Measurements from ENCODE around the gene POTEB3.
"Not testable (repeated sequence)": the region's sequence is repeated elsewhere in the genome, so short reads cannot be mapped to it uniquely, and the experiment has no call there.

The POTEB3 gene

DNA sequence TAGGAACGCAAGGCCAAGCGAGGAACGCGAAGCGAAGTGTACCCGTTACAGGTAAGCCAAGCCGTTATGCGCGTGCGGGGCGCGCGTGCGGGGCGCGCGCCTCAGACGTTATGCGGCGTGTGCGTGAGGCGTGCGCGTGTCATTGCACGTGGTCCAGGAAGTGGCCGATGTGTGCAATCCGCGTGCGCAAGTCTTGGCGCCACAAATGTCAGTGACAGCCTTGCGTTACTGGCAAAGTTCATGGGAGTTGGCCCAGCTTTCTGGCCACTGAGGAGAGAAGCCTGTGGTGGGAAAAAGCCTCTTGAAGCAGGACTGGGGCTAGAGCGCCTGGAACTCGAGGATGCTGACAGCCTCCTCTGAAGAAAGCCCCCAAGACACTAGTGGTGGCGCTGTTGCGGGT lies at the start of gene POTEB3:
TSS of gene POTEB3 (minus strand) at position 101 of the 400 bp plus-strand sequence. CDS start 488 bp downstream, outside the sequence.
- H3F3A ChIP-seq (ENCODE audit: control insufficient read depth, insufficient read depth); H3K27me3 ChIP-seq (ENCODE audit: control insufficient read depth, low read length); H3K4me3 ChIP-seq (ENCODE audit: low read length); H3K79me2 ChIP-seq (ENCODE audit: control insufficient read depth, low read length); H4K20me1 ChIP-seq (ENCODE audit: control insufficient read depth, insufficient read depth, low read depth, low read length); H3K9me2 ChIP-seq (replicated peaks; ENCODE audit: control insufficient read depth, low read length); H3K4me2 ChIP-seq (ENCODE audit: low read length); H3K27ac ChIP-seq (ENCODE audit: low read depth, low read length); H3K4me1 ChIP-seq (ENCODE audit: control insufficient read depth, low read length); H3K36me3 ChIP-seq (ENCODE audit: control insufficient read depth, low read length); H3K9me3 ChIP-seq (ENCODE audit: control insufficient read depth, insufficient read depth, low read length): not testable (repeated sequence)

DNA sequence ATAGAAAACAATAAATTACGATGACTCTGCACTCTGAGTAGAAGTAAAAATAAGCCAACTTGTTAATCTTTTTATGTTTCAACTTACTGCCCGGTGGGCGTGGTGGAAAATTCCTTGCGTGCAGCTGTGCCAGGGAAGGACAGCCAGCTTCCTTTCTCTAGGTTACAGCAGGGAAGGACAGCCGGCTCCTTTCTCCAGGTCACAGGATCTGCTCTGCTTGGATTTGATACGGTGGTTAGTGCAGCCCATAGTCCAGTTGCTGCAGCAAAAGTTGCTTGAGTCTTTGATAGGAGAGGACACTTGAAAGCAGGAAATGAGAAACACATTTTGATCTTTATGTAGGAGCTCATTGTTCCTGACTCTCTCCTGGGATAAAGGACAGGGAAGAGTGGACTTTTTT lies 13.4 kb upstream of the POTEB3 start:
- H3K79me2 ChIP-seq (ENCODE audit: control insufficient read depth, low read length); H3K27ac ChIP-seq (ENCODE audit: low read depth, low read length); H3K27me3 ChIP-seq (ENCODE audit: control insufficient read depth, low read length); H3K4me3 ChIP-seq (ENCODE audit: low read length); H3K36me3 ChIP-seq (ENCODE audit: control insufficient read depth, low read length); H3K4me1 ChIP-seq (ENCODE audit: control insufficient read depth, low read length); H3F3A ChIP-seq (ENCODE audit: control insufficient read depth, insufficient read depth); H4K20me1 ChIP-seq (ENCODE audit: control insufficient read depth, insufficient read depth, low read depth, low read length); H3K9me3 ChIP-seq (ENCODE audit: control insufficient read depth, insufficient read depth, low read length); H3K9me2 ChIP-seq (replicated peaks; ENCODE audit: control insufficient read depth, low read length); H3K4me2 ChIP-seq (ENCODE audit: low read length): not testable (repeated sequence)

DNA sequence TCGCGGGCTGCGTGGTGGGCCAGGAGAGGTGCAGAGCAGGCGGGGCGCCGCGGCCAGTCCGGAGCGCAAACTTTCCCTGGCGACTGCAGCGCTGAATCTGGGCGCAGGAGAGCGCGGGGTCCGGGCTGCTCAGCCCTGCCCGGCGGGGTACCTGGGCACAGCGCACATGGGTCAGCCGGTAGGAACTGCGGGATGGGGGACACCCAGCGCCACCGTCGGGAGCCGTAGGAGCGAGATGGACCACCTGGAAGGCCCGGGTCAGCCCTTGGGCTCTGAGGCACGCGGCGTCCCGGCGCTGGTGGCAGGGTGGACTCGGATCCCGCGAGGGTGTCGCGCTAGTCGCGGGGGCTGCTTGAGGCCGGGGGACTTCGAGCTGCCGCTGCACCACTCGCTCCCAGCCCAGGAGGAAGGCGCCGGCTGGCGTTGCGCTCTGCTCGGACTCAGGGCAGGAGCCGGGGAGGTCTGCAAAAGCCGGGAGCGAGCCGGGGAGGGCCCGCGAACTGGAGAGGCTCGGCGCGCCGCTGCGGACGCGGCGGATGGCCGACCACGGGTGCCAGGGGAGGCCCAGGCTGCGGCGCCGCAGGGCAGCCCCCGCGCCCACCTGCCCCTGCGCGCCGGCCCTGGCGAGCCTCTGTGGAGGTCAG lies 11.7 kb upstream of the POTEB3 start:
- H3K9me2 ChIP-seq (replicated peaks; ENCODE audit: control insufficient read depth, low read length) = not testable (repeated sequence)

DNA sequence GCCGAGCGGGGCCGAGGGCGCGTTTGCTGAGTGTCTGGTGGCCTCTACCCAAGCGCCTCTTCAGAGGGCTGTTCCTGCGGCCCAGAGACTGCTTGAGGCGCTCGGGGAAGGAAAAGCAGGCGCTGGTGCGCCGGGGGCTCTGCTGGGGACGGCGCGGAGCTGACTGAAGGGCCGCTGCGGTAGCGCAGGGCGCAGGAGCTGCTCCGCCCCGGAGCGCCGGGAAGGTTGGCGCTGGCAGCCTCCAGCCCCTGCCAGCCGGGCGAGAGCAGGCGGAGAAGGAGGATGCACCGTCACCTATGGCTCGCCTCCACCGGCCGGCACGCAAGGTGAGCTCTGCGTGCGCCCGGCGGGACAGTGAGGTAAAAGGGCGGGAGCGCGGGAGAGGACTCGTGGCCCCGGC lies 11.2 kb upstream of the POTEB3 start:
- H3K4me2 ChIP-seq (ENCODE audit: low read length); H3K9me3 ChIP-seq (ENCODE audit: control insufficient read depth, insufficient read depth, low read length); H3K4me3 ChIP-seq (ENCODE audit: low read length); H3K27me3 ChIP-seq (ENCODE audit: control insufficient read depth, low read length); H4K20me1 ChIP-seq (ENCODE audit: control insufficient read depth, insufficient read depth, low read depth, low read length); H3K36me3 ChIP-seq (ENCODE audit: control insufficient read depth, low read length); H3K79me2 ChIP-seq (ENCODE audit: control insufficient read depth, low read length); H3K4me1 ChIP-seq (ENCODE audit: control insufficient read depth, low read length); H3F3A ChIP-seq (ENCODE audit: control insufficient read depth, insufficient read depth); H3K9me2 ChIP-seq (replicated peaks; ENCODE audit: control insufficient read depth, low read length); H3K27ac ChIP-seq (ENCODE audit: low read depth, low read length): not testable (repeated sequence)

More for the DNA sequence above, 11.7 kb upstream of the POTEB3 start:
- H3F3A ChIP-seq (ENCODE audit: control insufficient read depth, insufficient read depth); H4K20me1 ChIP-seq (ENCODE audit: control insufficient read depth, insufficient read depth, low read depth, low read length); H3K79me2 ChIP-seq (ENCODE audit: control insufficient read depth, low read length); H3K36me3 ChIP-seq (ENCODE audit: control insufficient read depth, low read length); H3K9me3 ChIP-seq (ENCODE audit: control insufficient read depth, insufficient read depth, low read length); H3K27ac ChIP-seq (ENCODE audit: low read depth, low read length); H3K4me1 ChIP-seq (ENCODE audit: control insufficient read depth, low read length); H3K27me3 ChIP-seq (ENCODE audit: control insufficient read depth, low read length); H3K4me3 ChIP-seq (ENCODE audit: low read length); H3K4me2 ChIP-seq (ENCODE audit: low read length): not testable (repeated sequence)

DNA sequence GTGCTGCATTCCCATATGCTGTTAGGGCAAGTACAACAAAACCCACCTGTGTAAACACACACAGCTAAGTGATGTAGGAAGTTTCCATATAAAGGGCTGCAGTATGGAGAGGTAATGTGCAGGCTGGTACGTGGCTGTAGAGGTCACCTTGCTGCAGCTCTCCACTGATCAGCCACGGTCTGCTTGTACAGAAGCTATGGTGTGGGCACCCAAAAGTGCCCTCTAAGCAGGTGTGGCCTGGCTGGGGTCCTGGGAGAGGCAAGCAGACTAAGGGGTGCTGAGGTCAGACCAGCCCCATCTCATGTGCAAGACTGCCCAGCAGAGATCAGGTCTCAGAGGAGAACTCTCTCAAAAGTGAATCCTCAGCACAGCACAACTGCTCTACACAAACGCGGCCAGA lies 32.9 kb downstream of the POTEB3 start:
- H3K27me3 ChIP-seq (ENCODE audit: control insufficient read depth, low read length); H3K27ac ChIP-seq (ENCODE audit: low read depth, low read length); H3K4me2 ChIP-seq (ENCODE audit: low read length); H3F3A ChIP-seq (ENCODE audit: control insufficient read depth, insufficient read depth); H4K20me1 ChIP-seq (ENCODE audit: control insufficient read depth, insufficient read depth, low read depth, low read length); H3K36me3 ChIP-seq (ENCODE audit: control insufficient read depth, low read length); H3K4me3 ChIP-seq (ENCODE audit: low read length); H3K4me1 ChIP-seq (ENCODE audit: control insufficient read depth, low read length); H3K9me2 ChIP-seq (replicated peaks; ENCODE audit: control insufficient read depth, low read length); H3K9me3 ChIP-seq (ENCODE audit: control insufficient read depth, insufficient read depth, low read length); H3K79me2 ChIP-seq (ENCODE audit: control insufficient read depth, low read length): not testable (repeated sequence)

DNA sequence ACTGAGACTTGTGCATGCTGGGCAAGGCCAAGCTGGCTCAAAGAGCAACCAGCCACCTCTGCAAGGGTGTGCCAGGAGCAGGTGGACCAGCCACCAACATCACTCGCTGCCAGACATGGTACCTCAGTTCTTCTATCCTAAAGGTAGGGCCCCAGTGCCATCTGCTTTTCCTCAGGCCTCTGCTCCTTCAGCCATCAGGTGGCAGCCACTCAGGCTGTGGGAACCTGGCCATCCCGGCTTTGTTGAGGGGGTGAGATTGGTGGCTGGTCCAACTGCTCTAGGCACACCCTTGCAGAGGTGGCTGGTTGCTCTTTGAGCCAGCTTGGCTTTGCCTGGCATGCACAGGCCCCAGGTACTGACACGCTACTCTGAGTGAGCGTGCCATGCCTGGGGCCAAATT lies 38.8 kb downstream of the POTEB3 start:
- not testable (repeated sequence) for H3K9me2 ChIP-seq (replicated peaks; ENCODE audit: control insufficient read depth, low read length); H3K79me2 ChIP-seq (ENCODE audit: control insufficient read depth, low read length); H3F3A ChIP-seq (ENCODE audit: control insufficient read depth, insufficient read depth); H3K36me3 ChIP-seq (ENCODE audit: control insufficient read depth, low read length); H3K4me3 ChIP-seq (ENCODE audit: low read length); H4K20me1 ChIP-seq (ENCODE audit: control insufficient read depth, insufficient read depth, low read depth, low read length); H3K9me3 ChIP-seq (ENCODE audit: control insufficient read depth, insufficient read depth, low read length); H3K27me3 ChIP-seq (ENCODE audit: control insufficient read depth, low read length); H3K4me2 ChIP-seq (ENCODE audit: low read length); H3K27ac ChIP-seq (ENCODE audit: low read depth, low read length); H3K4me1 ChIP-seq (ENCODE audit: control insufficient read depth, low read length)

DNA sequence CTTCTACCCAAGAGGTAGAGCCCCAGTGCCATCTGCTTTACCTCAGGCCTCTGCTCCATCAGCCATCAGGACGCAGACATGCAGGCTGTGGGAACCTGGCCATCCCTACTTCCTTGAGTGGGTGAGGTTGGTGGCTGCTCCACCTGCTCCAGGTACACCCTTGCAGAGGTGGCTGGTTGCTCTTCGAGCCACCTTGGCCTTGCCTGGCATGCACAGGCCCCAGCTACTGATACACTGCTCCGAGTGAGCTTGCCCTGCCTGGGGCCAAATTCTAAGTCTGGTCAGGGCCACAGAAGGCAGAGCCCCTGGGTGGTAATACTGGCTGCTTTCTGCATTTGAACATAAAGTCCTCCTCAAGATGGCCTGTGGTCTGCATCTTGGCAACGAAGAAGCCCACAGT lies 41.2 kb downstream of the POTEB3 start:
- H4K20me1 ChIP-seq (ENCODE audit: control insufficient read depth, insufficient read depth, low read depth, low read length); H3K4me2 ChIP-seq (ENCODE audit: low read length); H3K4me1 ChIP-seq (ENCODE audit: control insufficient read depth, low read length); H3K4me3 ChIP-seq (ENCODE audit: low read length); H3K27ac ChIP-seq (ENCODE audit: low read depth, low read length); H3K9me3 ChIP-seq (ENCODE audit: control insufficient read depth, insufficient read depth, low read length); H3K79me2 ChIP-seq (ENCODE audit: control insufficient read depth, low read length); H3K27me3 ChIP-seq (ENCODE audit: control insufficient read depth, low read length); H3K9me2 ChIP-seq (replicated peaks; ENCODE audit: control insufficient read depth, low read length); H3F3A ChIP-seq (ENCODE audit: control insufficient read depth, insufficient read depth); H3K36me3 ChIP-seq (ENCODE audit: control insufficient read depth, low read length): not testable (repeated sequence)

DNA sequence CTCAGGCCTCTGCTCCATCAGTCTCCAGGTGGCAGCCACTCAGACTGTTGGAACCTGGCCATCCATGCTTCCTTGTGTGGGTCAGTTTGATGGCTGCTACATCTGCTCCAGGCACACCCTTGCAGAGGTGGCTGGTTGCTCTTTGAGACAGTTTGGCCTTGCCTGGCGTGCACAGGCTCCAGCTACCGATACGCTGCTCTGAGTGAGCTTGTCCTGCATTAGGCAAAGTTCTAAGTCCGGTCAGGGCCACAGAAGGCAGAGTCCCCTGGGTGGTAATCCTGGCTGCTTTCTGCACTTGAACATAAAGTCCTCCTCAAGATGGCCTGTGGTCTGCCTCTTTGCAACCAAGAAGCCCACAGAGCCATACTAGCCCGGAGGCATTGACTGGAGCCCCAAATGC lies 41.8 kb downstream of the POTEB3 start:
- not testable (repeated sequence) for H3F3A ChIP-seq (ENCODE audit: control insufficient read depth, insufficient read depth); H4K20me1 ChIP-seq (ENCODE audit: control insufficient read depth, insufficient read depth, low read depth, low read length); H3K27me3 ChIP-seq (ENCODE audit: control insufficient read depth, low read length); H3K79me2 ChIP-seq (ENCODE audit: control insufficient read depth, low read length); H3K4me2 ChIP-seq (ENCODE audit: low read length); H3K9me3 ChIP-seq (ENCODE audit: control insufficient read depth, insufficient read depth, low read length); H3K4me1 ChIP-seq (ENCODE audit: control insufficient read depth, low read length); H3K36me3 ChIP-seq (ENCODE audit: control insufficient read depth, low read length); H3K4me3 ChIP-seq (ENCODE audit: low read length); H3K27ac ChIP-seq (ENCODE audit: low read depth, low read length); H3K9me2 ChIP-seq (replicated peaks; ENCODE audit: control insufficient read depth, low read length)

All from DOHH2 (cell line).